BJ (cell line): ENCODE data around the gene SAA2. TPM values are rescaled to one million over a fixed set of nuclear protein-coding genes. Genes with fewer than 3 reads are reported as not detected.

Experiments used
- CTCF ChIA-PET: fragments of 350-600 bp; formaldehyde crosslinking; extraction: SDS; loops from one replicate; lab custom pipeline; 2021; ENCODE audit warnings: antibody characterized with exemption, inconsistent platforms; lab: Yijun Ruan, JAX
- POLR2A ChIA-PET: fragments of 300-600 bp; sonication (Branson Sonifier 250); formaldehyde crosslinking; extraction: SDS; loops from one replicate; lab custom pipeline; 2021; ENCODE audit warnings: antibody characterized with exemption; lab: Charles Lee
- DNase-seq: peaks from one replicate; pipeline ENCODE4 v3.0.0-alpha.2; 2011; ENCODE audit warnings: low read depth
- H3K27me3 ChIP-seq: 2 replicates; pipeline ENCODE4 v1.6.0; 2011; ENCODE audit warnings: low read length; ENCODE audit not compliant: control insufficient read depth, insufficient read depth
- H3K36me3 ChIP-seq: 2 replicates; pipeline ENCODE4 v1.5.1; 2011; ENCODE audit warnings: low read length; ENCODE audit not compliant: control insufficient read depth, insufficient read depth
- H3K4me3 ChIP-seq: 2 replicates; pipeline ENCODE4 v1.5.1; 2011; ENCODE audit warnings: low read depth, mild to moderate bottlenecking, control low read depth, low read length
- CTCF ChIP-seq: IDR thresholded peaks from 2 replicates; pipeline ENCODE4 v1.5.1; 2011; ENCODE audit warnings: low read depth, mild to moderate bottlenecking, control low read depth, inconsistent platforms, low read length, moderate library complexity; ENCODE audit not compliant: insufficient read depth
- polyA plus RNA-seq: library from polyadenylated mRNA; depleted of rRNA; stranded (reverse); fragments of >200 nt; gene quantifications from 2 replicates; pipeline ENCODE4 v1.2.3, GENCODE V29; 2011

Gene SAA2
- polyA plus RNA-seq, 1 experiment: 0.54 TPM

GRCh38 chr11:18235394-18236334, 12.8 kb downstream of the SAA2 start:
- DNase-seq: no peak
- no peaks in the 10 kb centered on the region for H3K36me3 ChIP-seq
- H3K27me3 ChIP-seq: peaks cover 6% of the 10 kb centered on the region
- CTCF ChIA-PET: interaction anchor here (0.7 to 1.9 kb wide), 3 partner anchors 8 to 112 kb away, joined by 3 to 6 read pairs (median 3); partner anchors contain the start of gene SAA2
- TF ChIP-seq CTCF: no peak
- H3K4me3 ChIP-seq: no peak overlapping the region
- POLR2A ChIA-PET: no interaction called here

GRCh38 chr11:18233912-18234311, 14.6 kb downstream of the SAA2 start:
- POLR2A ChIA-PET: no interaction called here
- CTCF ChIA-PET: no interaction called here
- DNase-seq: no peak
- Histone ChIP-seq H3K27me3 (peaks cover 2% of the 10 kb centered on the region), H3K4me3 (no peak overlapping the region), H3K36me3 (no peaks in the 10 kb centered on the region)
- TF ChIP-seq CTCF: no peak

GRCh38 chr11:18230859-18231258, 17.6 kb downstream of the SAA2 start:
- no peak for DNase-seq
- no peaks in the 10 kb centered on the region; the same call in 1 of the 2 replicates for H3K27me3 ChIP-seq
- POLR2A ChIA-PET: no interaction called here
- no peak overlapping the region for H3K4me3 ChIP-seq
- H3K36me3 ChIP-seq: no peaks in the 10 kb centered on the region
- no peak for TF ChIP-seq CTCF
- CTCF ChIA-PET: interaction anchor here (0.8 to 0.9 kb wide), 2 partner anchors 13 kb away, joined by 3 read pairs; no protein-coding TSS in a partner anchor

- no peak for TF ChIP-seq CTCF
- POLR2A ChIA-PET: no interaction called here
- Histone ChIP-seq H3K36me3 (no peaks in the 10 kb centered on the region), H3K27me3 (no peaks in the 10 kb centered on the region), H3K4me3 (no peak overlapping the region)
- CTCF ChIA-PET: interaction anchor here (1.2 to 1.3 kb wide), 2 partner anchors 9 to 14 kb away, joined by 3 to 4 read pairs; no protein-coding TSS in a partner anchor
- DNase-seq: no peak
Measured at GRCh38 chr11:18229501-18229900, 19.0 kb downstream of the SAA2 start.

GRCh38 chr11:18225913-18226312, 22.6 kb downstream of the SAA2 start:
- ChIA-PET CTCF (no interaction called here), POLR2A (no interaction called here)
- DNase-seq: no peak
- TF ChIP-seq CTCF: no peak
- no peaks in the 10 kb centered on the region; the same call in 1 of the 2 replicates for H3K27me3 ChIP-seq
- no peaks in the 10 kb centered on the region for H3K36me3 ChIP-seq
- H3K4me3 ChIP-seq: no peak overlapping the region
